ENCODE results near the gene NRBF2.

GRCh38 chr10:63164166-63164623, 31.1 kb downstream of the NRBF2 start:
- TF ChIP-seq, protein P1, sequence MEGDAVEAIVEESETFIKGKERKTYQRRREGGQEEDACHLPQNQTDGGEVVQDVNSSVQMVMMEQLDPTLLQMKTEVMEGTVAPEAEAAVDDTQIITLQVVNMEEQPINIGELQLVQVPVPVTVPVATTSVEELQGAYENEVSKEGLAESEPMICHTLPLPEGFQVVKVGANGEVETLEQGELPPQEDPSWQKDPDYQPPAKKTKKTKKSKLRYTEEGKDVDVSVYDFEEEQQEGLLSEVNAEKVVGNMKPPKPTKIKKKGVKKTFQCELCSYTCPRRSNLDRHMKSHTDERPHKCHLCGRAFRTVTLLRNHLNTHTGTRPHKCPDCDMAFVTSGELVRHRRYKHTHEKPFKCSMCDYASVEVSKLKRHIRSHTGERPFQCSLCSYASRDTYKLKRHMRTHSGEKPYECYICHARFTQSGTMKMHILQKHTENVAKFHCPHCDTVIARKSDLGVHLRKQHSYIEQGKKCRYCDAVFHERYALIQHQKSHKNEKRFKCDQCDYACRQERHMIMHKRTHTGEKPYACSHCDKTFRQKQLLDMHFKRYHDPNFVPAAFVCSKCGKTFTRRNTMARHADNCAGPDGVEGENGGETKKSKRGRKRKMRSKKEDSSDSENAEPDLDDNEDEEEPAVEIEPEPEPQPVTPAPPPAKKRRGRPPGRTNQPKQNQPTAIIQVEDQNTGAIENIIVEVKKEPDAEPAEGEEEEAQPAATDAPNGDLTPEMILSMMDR (IDR thresholded peaks at IDR 0.05) = no peak
- TF ChIP-seq POLR2A (IDR thresholded peaks at IDR 0.05) = no peak
